GM10847 (cell line): ENCODE data around the gene NT5DC4.

Experiments
- POLR2A ChIP-seq: IDR thresholded peaks from 2 replicates; pipeline ENCODE4 v1.6.1; 2011; ENCODE audit not compliant: insufficient read length; ENCODE audit errors: extremely low read depth

NT5DC4 gene

DNA sequence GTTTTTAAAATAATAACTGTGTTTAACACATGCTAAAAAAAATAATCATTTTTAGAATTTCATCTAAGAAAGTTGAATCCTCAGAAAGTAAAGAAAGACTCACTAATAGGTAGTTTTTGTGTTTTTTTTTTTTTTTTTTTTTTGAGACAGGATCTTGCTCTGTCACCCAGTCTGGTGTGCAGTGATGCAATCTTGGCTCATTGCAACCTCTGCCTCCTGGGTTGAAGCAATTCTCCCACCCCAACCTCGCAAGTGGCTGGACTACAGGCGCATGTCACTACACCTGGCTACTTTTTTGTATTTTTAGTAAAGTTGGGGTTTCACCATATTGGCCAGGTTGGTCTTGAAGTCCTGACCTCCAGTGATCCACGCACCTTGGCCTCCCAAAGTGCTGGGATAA is 36.4 kb downstream of the NT5DC4 start:
- TF ChIP-seq POLR2A, result no peak

DNA sequence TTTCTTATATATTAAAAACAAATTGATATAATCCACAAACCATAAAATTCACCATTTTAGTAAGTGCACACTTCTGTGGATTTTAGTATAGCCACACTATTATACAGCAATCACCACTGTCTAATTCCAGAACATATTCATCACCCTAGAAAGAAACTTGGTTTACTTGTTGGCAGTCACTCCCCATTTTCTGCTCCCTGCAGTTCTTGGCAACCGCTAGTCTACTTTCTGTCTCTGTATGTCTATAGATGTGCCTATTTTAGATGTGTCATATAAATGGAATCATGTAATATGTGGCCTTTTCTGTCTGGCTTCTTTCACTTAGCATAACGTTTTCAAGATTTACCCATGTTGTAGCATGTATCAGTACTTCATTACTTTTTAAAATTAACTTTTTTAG is 37.9 kb downstream of the NT5DC4 start:
- no peak for TF ChIP-seq POLR2A

DNA sequence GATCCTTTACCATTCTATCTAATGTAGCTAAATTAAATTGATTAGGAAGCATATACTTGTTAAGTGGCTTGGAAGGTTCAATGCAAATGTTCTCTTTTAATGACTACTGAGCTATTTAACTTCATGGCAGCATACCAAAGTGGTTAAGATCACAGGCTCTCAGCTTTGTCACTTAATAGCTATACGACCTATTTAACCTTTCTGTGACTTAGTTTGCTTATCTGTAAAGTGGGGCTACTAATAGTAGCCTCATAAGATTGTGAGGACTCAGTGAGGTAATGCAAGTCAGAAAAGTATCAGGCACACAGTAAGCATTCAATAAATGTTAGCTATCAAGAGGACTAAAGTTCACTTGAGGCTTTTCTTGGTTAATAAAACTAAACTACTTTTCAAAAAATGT is 39.3 kb downstream of the NT5DC4 start:
- TF ChIP-seq POLR2A, result no peak

DNA sequence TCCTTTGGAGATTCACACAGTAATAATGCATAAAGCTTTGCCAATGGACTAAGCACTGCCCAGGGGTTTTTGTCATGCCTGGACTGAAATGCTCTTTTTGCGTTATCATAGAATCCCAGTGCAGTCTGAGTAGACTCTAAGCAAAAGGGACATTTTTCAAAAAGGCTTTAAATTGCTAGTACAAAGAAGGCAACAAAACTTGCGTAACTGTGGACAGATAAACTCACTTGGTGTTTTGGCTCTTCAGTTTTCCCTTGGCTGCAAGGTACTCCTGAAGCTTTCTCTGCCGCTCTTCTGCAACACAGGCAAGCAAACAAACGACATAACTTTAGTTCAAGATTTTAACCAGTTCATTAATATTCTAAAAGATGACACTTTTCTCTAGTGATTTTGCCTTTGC is 41.5 kb downstream of the NT5DC4 start:
- TF ChIP-seq POLR2A, result no peak

DNA sequence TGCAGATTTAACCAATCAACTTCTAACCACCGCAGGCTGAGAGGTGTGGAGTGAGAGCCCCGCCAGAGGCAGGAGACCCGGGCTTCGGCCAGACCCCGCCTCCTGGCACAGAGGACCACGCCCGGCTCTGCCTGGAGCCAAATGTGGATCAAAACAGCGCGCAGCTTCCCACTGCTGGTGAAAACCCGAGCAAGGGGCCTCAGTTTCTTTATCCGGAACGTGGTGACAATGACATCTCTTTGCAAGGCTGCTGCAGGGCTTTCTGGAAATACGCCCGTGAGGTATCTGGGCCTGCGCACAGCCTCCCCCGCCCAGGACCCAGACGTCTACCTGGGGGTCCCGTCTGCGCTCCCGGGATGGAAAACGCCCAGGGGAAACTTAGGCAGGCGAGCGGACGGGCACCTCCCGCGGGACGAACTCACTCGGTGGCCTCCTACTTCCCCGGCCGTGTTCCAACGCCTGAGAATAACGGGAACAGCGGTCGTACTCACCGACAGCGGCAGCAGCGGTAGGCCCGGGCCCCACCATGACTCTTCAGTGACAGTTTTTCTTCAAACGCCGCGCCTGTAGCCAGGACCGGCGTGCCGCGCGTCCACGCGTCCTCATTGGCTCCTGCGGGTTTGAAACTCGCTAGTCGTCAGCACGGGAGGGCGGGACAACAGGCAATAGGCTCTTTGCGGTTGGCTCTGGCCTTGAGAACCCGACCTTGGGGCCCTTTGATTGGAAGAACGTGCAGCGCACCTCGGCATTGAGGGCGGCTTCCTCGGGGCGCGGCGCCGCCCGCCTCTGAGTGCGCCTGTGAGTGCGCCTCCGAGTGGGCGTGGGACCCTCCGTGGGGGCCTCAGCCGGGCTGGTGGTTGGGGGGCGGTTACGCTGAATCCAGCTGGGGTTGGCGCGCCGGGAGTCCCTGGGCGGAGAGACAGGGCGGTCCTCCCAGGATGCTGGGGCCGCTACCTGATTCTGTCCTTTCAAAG is 43.5 kb downstream of the NT5DC4 start, which contains the start of gene CKAP2L:
CKAP2L (minus strand) TSS at position 539 of the 974 bp plus-strand sequence; CDS start at position 528, 11 bp downstream.
- no peak for TF ChIP-seq POLR2A

DNA sequence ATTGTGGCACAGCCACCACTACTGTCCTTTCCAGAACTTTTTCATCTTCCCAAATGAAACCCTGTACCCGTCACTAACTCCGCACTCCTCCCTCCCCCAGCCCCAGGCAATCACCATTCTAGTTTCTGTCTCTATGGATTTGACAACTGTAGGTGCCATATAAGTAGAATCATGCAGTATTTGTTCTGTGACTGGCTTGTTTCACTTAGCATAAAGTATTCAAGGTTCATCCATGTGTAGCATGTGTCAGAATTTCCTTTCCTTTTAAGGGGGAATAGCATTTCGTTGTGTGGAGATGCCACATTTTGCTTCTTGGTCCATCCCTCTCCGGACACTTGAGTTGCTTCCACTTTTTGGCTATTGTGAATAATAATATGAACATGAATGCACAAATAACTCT is 44.4 kb downstream of the NT5DC4 start:
- no peak for TF ChIP-seq POLR2A

DNA sequence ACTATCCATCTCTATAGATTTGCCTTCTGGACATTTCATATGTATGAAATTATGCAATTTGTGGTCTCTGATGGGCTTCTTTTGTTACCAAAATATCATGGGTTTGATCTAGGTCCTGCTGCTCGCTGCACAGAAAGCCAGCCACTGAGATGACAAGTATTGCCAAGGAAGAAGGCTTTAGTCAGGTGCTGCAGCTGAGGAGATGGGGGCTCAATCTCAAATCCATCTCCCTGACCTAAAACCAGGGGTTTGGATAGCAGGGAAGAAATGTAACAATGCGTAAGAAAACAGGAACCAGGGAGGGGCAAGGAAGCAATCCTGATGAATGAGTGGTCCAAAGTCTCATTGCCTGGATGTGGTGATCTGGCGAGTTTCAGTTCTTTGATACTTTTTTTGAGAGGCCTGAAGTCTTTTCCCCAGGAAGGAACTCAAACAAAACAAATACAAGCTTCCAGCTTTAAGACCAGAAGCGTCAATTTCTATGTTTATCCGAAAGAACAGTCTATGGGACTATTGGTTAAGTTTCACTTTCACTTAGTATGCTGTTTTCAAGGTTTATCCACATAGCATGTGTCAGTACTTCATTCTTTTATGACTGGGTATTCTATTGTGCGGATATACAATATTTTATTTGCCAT is 47.0 kb downstream of the NT5DC4 start:
- TF ChIP-seq POLR2A, result no peak

DNA sequence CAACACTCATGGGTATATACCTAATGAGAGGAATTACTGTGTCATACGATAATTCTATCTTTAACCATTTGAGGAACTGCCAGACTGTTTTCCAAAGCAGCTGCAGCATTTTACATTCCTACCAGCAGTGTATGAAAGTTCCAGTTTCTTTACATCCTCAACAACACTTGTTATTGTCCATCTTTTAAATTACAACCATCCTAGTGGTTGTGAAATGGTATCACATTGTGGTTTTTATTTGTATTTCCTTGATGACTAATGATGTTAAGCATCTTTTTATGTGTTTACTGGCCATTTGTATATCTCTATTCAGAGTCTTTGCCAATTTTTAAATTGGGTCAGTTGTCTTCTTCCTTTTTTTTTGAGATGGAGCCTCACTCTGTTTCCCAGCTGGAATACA is 47.6 kb downstream of the NT5DC4 start:
- no peak for TF ChIP-seq POLR2A

DNA sequence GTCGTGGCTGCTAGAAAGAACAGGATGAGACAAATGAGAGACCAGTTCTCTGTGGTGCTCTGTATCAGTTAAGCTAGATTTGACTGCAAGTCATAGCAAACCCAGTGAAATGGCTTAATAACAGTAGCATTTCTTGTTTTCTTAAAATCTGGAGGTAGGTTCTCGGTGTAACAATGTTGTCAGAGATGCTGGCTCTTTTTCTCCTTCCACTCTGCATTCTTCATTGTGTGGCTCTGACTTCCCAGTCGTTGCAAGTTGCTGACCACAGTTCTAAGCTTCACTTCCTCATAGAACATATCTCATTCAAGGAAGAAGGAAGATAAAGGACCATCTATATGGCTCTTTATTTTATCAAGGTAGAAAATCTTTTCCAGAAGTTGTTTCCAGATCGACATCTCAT is 51.5 kb downstream of the NT5DC4 start:
- TF ChIP-seq POLR2A, result no peak

DNA sequence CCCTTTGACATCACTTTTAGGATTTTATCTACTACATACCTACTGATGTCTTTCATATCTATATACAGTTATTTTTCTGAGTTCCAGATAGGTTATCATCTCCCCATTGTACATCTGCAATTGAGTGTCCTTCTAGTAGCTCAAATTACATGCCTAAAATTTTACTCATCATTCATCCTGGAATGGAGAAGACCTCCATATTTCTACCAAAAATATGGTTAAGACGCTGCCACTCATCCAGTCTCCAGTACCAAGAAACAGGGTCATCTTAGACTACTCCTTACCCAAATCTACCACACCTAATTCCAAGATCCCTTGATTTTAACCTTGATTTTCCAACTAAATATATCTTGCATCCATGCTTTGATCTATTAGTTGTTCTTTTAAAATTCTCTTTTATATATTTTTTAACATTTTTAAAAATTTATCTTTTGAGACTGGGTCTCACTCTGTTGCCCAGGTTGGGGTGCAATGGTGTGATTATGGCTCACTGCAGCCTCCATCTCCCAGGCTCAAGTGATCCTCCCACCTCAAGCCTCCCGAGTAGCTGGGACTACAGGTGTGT is 52.2 kb downstream of the NT5DC4 start:
- TF ChIP-seq POLR2A, result no peak

DNA sequence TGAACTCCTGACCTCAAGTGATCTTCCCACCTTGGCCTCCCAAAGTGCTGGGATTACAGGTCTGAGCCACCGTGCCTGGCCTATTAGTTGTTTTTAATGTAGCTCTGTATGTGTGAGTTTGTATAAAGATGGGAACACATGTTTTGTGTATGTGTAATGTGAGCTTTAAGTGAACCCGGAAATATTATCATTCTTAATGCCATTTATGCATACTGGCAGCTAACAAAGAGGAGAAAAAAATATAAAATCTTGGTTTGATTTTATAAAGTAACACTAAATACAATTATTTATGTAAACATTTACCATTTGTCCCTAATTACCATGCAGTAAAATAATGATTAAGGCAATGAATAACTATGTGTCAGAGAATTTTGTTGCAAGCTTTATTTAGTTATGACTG is 52.7 kb downstream of the NT5DC4 start:
- no peak for TF ChIP-seq POLR2A

DNA sequence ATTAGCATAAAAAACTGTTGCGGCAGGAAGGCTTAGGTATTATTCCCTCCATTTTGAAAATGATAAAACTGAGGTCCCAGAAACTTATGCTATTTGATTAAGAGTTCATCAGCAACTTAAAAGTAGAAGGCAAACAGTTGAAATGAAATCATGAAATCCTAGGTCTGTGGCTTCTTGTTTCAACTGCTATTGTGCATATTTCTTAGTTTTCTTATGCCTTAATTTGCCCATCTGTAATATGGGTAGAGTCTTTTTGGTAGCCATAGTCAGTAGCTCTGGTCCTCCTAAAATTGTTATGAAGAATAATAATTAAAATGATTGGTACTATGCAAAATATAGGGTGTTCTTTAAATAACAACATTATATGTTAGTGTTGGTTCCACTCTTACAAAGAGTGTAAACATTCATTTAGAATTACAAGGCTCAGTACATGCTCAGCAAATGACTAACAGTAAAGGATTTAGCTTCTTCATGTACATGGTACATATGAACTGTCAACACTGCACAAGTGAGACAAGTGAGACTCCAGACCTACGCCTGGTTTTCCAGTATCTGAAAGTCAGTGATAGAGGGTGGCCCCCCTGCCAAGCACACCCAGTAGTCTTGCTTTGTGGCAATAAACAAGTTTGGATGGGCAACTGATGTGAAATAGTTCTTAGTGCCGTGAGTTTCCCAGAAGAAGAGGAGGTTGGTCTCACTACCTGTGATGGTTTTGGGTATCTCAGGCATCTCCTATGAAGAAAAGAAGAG is 53.9 kb downstream of the NT5DC4 start:
- TF ChIP-seq POLR2A, result no peak

DNA sequence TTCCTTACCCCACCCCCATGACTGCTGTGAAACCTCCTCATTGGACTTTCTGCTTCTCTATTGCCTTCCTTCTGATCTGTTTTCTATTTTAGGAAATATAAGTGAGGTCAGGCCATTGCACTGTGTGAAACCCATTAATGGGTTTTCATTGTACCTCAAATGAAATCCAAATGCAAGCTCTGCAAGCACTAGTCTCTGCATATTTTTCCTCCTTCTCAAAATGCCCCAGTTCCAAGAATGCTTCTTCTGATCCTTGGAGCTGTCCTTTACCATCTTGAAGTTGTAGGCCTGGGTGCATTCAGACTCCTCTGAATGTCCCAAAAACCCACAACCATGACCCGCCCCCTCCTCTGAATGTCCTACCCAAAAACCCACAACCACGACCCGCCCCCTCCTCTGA is 55.3 kb downstream of the NT5DC4 start:
- TF ChIP-seq POLR2A, result no peak

DNA sequence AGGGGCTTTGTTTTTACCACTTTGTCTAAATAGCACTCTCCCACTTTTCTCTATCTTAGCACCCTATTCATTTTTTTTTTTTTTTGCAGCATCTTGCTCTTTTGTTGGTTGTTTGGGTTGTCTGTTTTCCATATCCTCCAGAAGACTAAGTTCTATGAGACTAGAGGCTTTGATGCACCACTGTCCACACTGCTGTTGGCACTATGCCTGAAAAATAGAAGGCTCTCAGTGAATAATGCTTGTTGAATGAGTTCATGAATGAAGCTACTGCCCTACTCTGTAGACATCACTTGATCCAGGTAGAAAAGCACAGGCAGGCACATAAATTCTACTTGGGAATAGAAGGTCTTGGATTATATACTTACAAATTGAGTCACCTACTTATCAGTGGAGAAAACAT is 56.2 kb downstream of the NT5DC4 start:
- no peak for TF ChIP-seq POLR2A

DNA sequence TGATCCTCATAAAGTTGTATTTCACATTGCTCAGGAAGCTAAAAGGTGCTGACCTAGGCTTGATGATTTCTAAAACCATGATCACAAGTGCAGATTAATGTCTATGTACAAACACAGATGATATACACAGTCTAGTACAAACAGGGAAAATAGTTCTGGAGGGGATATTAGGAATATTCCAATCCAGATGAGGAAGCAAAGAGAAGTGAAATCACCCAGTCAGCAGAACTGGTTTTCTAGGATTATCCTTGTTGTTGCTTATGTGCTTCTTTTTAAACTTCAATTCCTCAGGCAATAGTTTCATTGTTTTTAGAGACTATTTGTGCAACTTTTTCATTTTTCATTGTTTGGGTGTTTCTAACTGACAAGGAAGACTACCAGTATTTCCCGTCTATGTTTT is 58.8 kb downstream of the NT5DC4 start:
- no peak for TF ChIP-seq POLR2A
